ENCODE measurements around the gene MFGE8. TPM values are rescaled to one million over a fixed set of nuclear protein-coding genes. Genes with fewer than 3 reads are reported as not detected.

The MFGE8 gene
- total RNA-seq, 4 donors from 2014 or later = 56.9 to 228 (median 74.1) TPM

DNA sequence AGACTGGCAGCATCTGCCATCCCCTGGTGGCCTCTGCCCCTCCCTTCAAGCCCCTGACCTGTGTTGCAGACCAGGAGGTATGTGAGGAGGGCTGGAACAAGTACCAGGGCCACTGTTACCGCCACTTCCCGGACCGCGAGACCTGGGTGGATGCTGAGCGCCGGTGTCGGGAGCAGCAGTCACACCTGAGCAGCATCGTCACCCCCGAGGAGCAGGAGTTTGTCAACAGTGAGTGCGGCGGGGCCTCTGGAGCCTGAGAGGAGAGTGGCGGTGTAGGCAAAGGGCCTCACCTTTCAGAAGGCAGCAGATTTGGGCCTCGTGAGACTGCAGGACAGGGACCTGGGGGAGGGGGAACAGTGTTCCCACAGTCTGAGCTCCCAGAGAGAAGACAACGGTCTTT is 41.9 kb downstream of the MFGE8 start:
- in situ Hi-C loops (cut with MboI; ENCODE audit: low pct_ligation_motif_present in 1 of 4, low pct_unique_long_range_greater_than_20kb in 1 of 4, low sequenced_read_pairs in 3 of 4) (no loop called here), intact Hi-C loops (cut with DNase I; ENCODE audit: low total_unique reads) (no loop called here)
- Histone ChIP-seq H3K4me3 (no peak overlapping the region), H3K27ac (no peak overlapping the region), H3K9me3 (no peaks in the 10 kb centered on the region), H3K36me3 (no peaks in the 10 kb centered on the region), H3K4me1 (no peaks in the 10 kb centered on the region), H3K27me3 (peaks cover 6% of the 10 kb centered on the region)
- no peak for DNase-seq
- TF ChIP-seq POLR2AphosphoS5 (IDR thresholded peaks at IDR 0.05) (no peak), EP300 (IDR thresholded peaks at IDR 0.05; ENCODE audit: low read depth) (no peak), POLR2A (IDR thresholded peaks at IDR 0.05) (no peak)
- TF ChIP-seq, protein P1, sequence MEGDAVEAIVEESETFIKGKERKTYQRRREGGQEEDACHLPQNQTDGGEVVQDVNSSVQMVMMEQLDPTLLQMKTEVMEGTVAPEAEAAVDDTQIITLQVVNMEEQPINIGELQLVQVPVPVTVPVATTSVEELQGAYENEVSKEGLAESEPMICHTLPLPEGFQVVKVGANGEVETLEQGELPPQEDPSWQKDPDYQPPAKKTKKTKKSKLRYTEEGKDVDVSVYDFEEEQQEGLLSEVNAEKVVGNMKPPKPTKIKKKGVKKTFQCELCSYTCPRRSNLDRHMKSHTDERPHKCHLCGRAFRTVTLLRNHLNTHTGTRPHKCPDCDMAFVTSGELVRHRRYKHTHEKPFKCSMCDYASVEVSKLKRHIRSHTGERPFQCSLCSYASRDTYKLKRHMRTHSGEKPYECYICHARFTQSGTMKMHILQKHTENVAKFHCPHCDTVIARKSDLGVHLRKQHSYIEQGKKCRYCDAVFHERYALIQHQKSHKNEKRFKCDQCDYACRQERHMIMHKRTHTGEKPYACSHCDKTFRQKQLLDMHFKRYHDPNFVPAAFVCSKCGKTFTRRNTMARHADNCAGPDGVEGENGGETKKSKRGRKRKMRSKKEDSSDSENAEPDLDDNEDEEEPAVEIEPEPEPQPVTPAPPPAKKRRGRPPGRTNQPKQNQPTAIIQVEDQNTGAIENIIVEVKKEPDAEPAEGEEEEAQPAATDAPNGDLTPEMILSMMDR (IDR thresholded peaks at IDR 0.05) = no peak
- 84% methylated on average over 13 of the region's 14 CpGs; no CpG with 5 or more reads in 1 of the 2 donors for WGBS, 2 donors (ENCODE audit: low coverage in 1 of 2)

DNA sequence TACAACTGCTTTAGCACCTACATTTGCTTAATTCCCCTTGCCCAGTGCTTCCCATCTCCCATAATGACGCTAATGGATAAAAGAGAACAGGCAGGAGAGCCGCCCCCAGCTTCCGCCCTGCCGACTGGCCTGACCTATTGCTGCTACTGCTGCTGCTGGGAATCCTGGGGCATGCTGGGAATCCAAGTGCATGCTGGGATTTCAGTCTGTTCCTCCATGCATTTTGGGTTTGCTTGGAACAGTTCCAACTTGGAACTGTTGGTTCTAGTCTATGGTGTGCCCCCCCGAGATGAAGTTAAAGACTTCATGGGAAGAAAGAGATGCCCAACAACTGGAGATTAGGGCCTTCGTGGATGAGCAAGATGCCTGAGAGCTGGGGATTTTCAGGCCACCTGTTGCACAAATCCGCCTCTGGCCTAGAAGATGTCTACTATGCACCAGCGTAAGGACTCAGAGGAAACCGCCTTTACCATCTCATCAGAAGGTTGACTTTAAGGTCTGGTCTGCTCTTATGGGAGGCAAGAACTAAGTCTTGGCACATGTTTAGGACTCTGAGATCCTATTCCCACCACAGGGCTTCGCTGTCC is 46.8 kb downstream of the MFGE8 start:
- H3K4me1 ChIP-seq = no peaks in the 10 kb centered on the region
- TF ChIP-seq, protein P1 (IDR thresholded peaks at IDR 0.05) = no peak
- TF ChIP-seq POLR2AphosphoS5 (IDR thresholded peaks at IDR 0.05) (no peak), POLR2A (IDR thresholded peaks at IDR 0.05) (no peak), EP300 (IDR thresholded peaks at IDR 0.05; ENCODE audit: low read depth) (no peak)
- H3K27ac ChIP-seq = no peak overlapping the region
- no peak overlapping the region for H3K4me3 ChIP-seq
- no peaks in the 10 kb centered on the region for H3K27me3 ChIP-seq
- in situ Hi-C loops (cut with MboI; ENCODE audit: low pct_ligation_motif_present in 1 of 4, low pct_unique_long_range_greater_than_20kb in 1 of 4, low sequenced_read_pairs in 3 of 4) (no loop called here), intact Hi-C loops (cut with DNase I; ENCODE audit: low total_unique reads) (no loop called here)
- no peaks in the 10 kb centered on the region for H3K9me3 ChIP-seq
- 89% methylated on average over 10 of the region's 10 CpGs; no CpG with 5 or more reads in 1 of the 2 donors for whole genome bisulfite sequencing, 2 donors (ENCODE audit: low coverage in 1 of 2)
- no peak for DNase-seq
- H3K36me3 ChIP-seq = no peaks in the 10 kb centered on the region

- DNase-seq = no peak
- H3K27ac ChIP-seq = no peak overlapping the region
- H3K27me3 ChIP-seq = no peaks in the 10 kb centered on the region
- in situ Hi-C loops (cut with MboI; ENCODE audit: low pct_ligation_motif_present in 1 of 4, low pct_unique_long_range_greater_than_20kb in 1 of 4, low sequenced_read_pairs in 3 of 4) = no loop called here
- intact Hi-C loops (cut with DNase I; ENCODE audit: low total_unique reads) = no loop called here
- 50 to 66% methylated on average over 1 to 6 of the region's 6 CpGs for WGBS, 2 donors (ENCODE audit: low coverage in 1 of 2)
- TF ChIP-seq POLR2A (IDR thresholded peaks at IDR 0.05) (no peak), EP300 (IDR thresholded peaks at IDR 0.05; ENCODE audit: low read depth) (no peak), POLR2AphosphoS5 (IDR thresholded peaks at IDR 0.05) (no peak)
- TF ChIP-seq, protein P1 (IDR thresholded peaks at IDR 0.05) = no peak
- H3K4me3 ChIP-seq = no peak overlapping the region
- H3K4me1 ChIP-seq = no peaks in the 10 kb centered on the region
- no peaks in the 10 kb centered on the region for H3K9me3 ChIP-seq
- no peaks in the 10 kb centered on the region for H3K36me3 ChIP-seq
Measured at GRCh38 chr15:88865498-88866099, 47.6 kb downstream of the MFGE8 start.

GRCh38 chr15:88864861-88865497 is 48.2 kb downstream of the MFGE8 start:
- Histone ChIP-seq H3K4me1 (no peaks in the 10 kb centered on the region), H3K27me3 (no peaks in the 10 kb centered on the region), H3K27ac (no peak overlapping the region), H3K9me3 (no peaks in the 10 kb centered on the region), H3K36me3 (no peaks in the 10 kb centered on the region), H3K4me3 (no peak overlapping the region)
- no peak for DNase-seq
- WGBS, 2 donors (ENCODE audit: low coverage in 1 of 2) = 41 to 70% methylated on average over 3 to 4 of the region's 4 CpGs
- intact Hi-C loops (cut with DNase I; ENCODE audit: low total_unique reads) (no loop called here), in situ Hi-C loops (cut with MboI; ENCODE audit: low pct_ligation_motif_present in 1 of 4, low pct_unique_long_range_greater_than_20kb in 1 of 4, low sequenced_read_pairs in 3 of 4) (no loop called here)
- TF ChIP-seq, protein P1 (IDR thresholded peaks at IDR 0.05) = no peak
- TF ChIP-seq POLR2AphosphoS5 (IDR thresholded peaks at IDR 0.05) = no peak
- no peak for TF ChIP-seq POLR2A (IDR thresholded peaks at IDR 0.05)
- no peak for TF ChIP-seq EP300 (IDR thresholded peaks at IDR 0.05; ENCODE audit: low read depth)

Measured in transverse colon (tissue), 4 donors.